Mesodermal cell (in vitro differentiated cells): Measurements from ENCODE around the gene SLC3A2.

Experiments
- H3K27ac ChIP-seq: 2 replicates; pipeline ENCODE4 v1.7.0; 2013; ENCODE audit warnings: mild to moderate bottlenecking, low read depth, low read length, moderate library complexity; ENCODE audit not compliant: severe bottlenecking
- H3K36me3 ChIP-seq: 2 replicates; pipeline ENCODE4 v1.7.1; 2013; ENCODE audit warnings: mild to moderate bottlenecking, low read length, moderate library complexity; ENCODE audit not compliant: control insufficient read depth, insufficient read depth
- H3K4me1 ChIP-seq: one replicate; pipeline ENCODE4 v1.7.1; 2013; ENCODE audit warnings: mild to moderate bottlenecking, low read length; ENCODE audit not compliant: insufficient read depth, control insufficient read depth, poor library complexity, severe bottlenecking
- H3K4me3 ChIP-seq: 2 replicates; pipeline ENCODE4 v1.7.0; 2013; ENCODE audit warnings: low read length, control low read depth, mild to moderate bottlenecking; ENCODE audit not compliant: insufficient read depth, poor library complexity, severe bottlenecking; ENCODE audit errors: extremely low read depth
- H3K9me3 ChIP-seq: 2 replicates; pipeline ENCODE4 v1.7.1; 2013; ENCODE audit warnings: mild to moderate bottlenecking, low read length, moderate library complexity; ENCODE audit not compliant: control insufficient read depth
- WGBS, 2 experiments: methylation state at CpG; one replicate each; pipeline ENCODE4 v1.1.5; 2013; ENCODE audit warnings: missing lambda C conversion rate in 2 of 2; ENCODE audit not compliant: insufficient coverage in 2 of 2; 5-methylcytosine and 5-hydroxymethylcytosine counted together

SLC3A2 gene

DNA sequence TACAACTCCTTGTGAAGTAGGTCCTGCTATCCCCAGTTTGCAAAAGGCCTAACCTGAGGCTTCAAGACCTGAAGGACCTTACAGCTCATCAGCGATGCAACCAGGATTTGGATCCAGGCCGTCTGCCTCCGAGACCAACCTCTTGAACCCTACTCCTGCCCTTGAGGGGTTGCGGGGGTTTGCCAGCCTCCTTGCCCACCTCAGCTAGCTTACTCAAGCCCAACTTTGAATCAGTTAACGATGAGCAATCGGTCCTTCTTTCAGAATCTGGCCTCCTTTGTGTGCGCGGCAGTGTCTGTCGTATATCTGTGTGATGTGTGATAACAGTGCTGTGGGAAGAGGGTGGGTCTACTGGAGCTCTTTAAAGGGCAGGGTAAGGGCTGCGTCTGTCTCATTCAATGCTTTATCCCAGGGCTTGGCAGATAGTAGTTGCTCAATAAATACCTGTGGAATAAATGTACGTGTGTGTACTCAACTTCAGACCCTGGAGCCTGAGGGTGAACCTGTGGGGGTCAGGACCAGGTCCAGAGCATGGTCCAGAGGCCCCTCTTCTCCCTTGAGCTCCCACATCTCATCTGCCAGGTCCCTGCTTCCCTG is 37.3 kb downstream of the SLC3A2 start:
- Histone ChIP-seq H3K4me3 (no peak overlapping the region), H3K9me3 (no peaks in the 10 kb centered on the region), H3K36me3 (no peaks in the 10 kb centered on the region), H3K27ac (no peak overlapping the region), H3K4me1 (peaks cover 15% of the 10 kb centered on the region)
- WGBS, 2 experiments, result 92 to 99% methylated on average over 10 to 11 of the region's 11 CpGs

DNA sequence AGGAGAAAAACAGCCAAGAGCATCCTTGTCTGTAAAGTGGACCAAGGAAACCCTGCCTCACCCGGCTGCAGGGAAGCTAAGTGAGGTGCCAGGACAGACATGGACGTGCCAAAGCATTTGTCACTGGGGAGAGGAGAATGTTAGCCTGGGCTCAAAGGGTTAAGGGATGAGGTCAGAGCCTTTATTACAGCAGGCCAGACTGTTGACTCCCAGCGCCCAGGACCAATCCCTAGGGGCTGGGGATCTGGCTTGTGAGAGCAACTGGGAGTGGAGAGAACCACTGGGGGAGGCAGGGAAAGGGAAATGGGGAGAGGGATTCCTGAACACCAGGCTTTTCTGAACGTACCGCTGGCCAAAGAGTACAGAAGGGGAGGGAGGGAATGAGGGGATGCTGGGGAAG is 37.8 kb downstream of the SLC3A2 start:
- 50 to 52% methylated on average over 5 of the region's 5 CpGs for WGBS, 2 experiments
- Histone ChIP-seq H3K4me1 (peaks cover 15% of the 10 kb centered on the region), H3K27ac (no peak overlapping the region), H3K36me3 (no peaks in the 10 kb centered on the region), H3K4me3 (no peak overlapping the region), H3K9me3 (no peaks in the 10 kb centered on the region)

DNA sequence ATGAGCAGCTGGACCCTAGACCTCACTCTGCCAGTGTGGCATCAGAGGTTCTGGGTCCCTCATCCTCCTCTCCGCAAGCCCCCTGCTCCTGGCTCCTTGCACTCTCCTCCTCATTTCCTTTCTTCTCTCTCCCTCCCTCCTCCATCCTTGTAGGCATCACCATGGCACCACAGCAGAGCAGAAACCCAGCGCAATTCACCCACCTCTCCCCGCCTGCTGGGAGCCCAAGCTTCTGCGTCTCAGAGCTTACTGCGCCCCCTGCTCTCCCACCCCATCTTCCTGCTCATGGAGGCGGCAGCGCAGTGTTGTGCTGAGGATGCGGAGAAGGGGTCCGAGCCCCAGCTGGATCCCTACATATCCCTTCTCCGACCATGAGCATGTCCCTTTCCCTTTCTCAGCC is 38.8 kb downstream of the SLC3A2 start:
- H3K36me3 ChIP-seq, result no peaks in the 10 kb centered on the region
- H3K9me3 ChIP-seq, result no peaks in the 10 kb centered on the region
- H3K4me1 ChIP-seq, result peaks cover 15% of the 10 kb centered on the region
- H3K27ac ChIP-seq, result no peak overlapping the region
- WGBS, 2 experiments, result 86% methylated on average over 6 to 9 of the region's 10 CpGs
- no peak overlapping the region for H3K4me3 ChIP-seq

DNA sequence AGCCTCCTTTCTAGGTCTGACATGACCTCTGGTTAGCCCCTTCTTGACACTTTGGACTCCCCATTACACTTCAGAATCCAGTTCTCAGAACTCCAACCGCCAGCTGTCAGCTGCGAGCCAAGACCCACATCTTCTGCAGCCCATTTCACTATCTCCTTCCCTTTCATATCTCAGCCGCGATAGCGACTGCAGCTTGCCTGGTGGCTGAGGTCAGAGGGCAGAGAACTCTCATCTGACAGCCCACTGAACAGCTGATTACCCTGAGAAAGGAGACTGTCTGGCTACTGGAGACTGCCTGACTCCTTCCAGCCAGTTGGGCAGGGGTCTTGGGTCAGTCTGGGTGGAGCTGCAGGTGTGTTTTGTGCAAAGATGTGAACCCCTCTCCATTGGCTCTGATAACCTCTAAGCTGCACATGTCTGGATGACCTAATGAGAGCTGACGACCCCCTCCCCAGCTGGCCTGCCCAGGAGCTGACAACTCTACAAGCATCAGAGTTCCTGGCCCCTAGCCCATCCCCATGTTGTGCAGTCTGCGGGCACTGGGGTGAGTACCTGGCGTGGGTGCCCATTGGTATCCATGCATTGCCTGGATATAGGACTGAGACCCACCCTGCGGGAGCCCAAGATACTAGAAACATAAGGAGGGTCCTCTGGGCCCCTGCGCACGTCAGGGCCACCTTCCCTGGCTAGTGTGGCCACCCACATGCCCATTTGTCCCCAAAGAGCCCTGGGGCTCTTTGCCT is 39.4 kb downstream of the SLC3A2 start:
- WGBS, 2 experiments, result 73 to 96% methylated on average over 11 of the region's 11 CpGs
- peaks cover 15% of the 10 kb centered on the region for H3K4me1 ChIP-seq

DNA sequence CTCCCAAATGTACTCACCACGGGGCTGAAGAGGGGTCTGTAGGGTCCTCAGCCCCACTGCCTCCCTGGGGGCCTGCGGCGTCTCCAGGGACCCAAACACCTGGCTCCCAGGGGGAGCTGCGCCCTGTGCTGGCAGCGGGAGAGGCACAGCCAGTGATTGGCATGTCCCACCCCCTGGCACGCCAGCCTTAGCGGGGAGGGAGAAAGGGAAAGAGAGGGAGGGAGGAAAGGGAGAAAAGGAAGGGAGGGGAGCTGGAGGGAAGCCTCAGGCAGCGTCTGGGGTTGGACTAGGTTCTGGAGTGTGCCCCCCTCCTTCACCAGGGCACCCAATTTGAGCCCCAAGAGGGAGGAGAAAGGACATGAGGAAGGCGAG is 40.5 kb downstream of the SLC3A2 start, which contains the start of gene CHRM1:
CHRM1 (minus strand) TSS at position 163 of the 372 bp plus-strand sequence. CDS start 10,263 bp downstream, outside the sequence.
- H3K27ac ChIP-seq, result no peak within 1 kb of the TSS
- H3K4me3 ChIP-seq, result no peak within 1 kb of the TSS
- peaks cover 23% of the 10 kb centered on the region for H3K4me1 ChIP-seq
- H3K9me3 ChIP-seq, result no peaks in the 10 kb centered on the region
- no peaks in the 10 kb centered on the region for H3K36me3 ChIP-seq
- WGBS, 2 experiments, result 63 to 80% methylated on average over 4 to 7 of the region's 9 CpGs

More for the DNA sequence above, 39.4 kb downstream of the SLC3A2 start:
- H3K36me3 ChIP-seq, result no peaks in the 10 kb centered on the region
- H3K4me3 ChIP-seq, result no peak overlapping the region
- no peak overlapping the region for H3K27ac ChIP-seq
- H3K9me3 ChIP-seq, result no peaks in the 10 kb centered on the region

DNA sequence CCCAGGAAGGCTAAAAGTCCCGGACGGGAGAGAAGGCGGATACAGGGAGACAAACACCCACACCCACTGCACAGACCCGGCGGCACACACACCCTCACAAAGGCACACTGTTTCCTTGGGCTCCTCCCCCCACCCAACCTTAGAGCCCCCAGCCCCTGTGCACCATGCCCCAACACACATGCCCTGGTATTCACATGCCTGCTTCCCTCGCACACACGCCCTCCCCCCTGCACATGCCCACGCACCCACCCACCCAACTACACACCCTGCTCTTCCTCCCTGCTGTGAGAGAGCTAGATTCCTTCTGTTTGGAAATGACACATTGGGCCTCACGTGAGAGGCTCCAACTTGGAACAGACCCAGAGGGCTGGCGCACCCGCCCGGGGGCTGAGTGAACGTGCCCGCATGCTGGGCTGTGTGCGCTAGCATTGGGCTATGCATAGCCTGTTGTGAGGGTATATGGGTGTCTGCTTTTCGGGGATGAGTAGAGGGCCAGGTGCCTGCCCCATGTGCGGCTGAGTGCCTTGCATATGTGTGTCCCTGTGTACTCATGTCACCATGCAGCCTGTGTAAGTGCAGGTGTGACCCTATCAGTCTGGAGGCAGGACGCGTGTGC is 41.0 kb downstream of the SLC3A2 start:
- no peaks in the 10 kb centered on the region for H3K36me3 ChIP-seq
- H3K27ac ChIP-seq, result no peak overlapping the region
- H3K4me1 ChIP-seq, result peaks cover 23% of the 10 kb centered on the region
- H3K4me3 ChIP-seq, result no peak overlapping the region
- WGBS, 2 experiments, result 82 to 86% methylated on average over 13 to 16 of the region's 19 CpGs
- H3K9me3 ChIP-seq, result no peaks in the 10 kb centered on the region

DNA sequence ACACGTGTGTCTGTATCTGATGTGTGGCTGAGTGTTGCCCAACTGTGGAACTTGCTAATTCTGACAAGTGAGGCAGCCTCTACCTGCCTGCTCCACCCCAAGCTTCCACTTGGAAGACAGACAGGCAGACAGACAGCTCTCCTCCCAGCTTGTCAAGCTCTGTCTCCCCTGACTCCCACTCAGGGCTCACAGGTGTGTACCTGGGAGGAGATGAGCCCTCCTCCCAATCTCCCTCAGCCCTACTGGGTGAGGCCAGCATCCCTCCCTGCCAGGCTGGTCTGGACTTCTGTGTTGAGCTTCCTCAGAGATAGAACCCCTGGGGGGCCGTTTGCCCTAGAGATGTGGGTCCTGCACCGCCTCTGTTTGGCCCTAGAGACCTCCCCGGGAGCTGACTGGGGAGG is 41.5 kb downstream of the SLC3A2 start:
- Histone ChIP-seq H3K4me3 (no peak overlapping the region), H3K9me3 (no peaks in the 10 kb centered on the region), H3K27ac (no peak overlapping the region), H3K4me1 (peaks cover 23% of the 10 kb centered on the region), H3K36me3 (no peaks in the 10 kb centered on the region)
- 83 to 86% methylated on average over 2 to 4 of the region's 4 CpGs for WGBS, 2 experiments

DNA sequence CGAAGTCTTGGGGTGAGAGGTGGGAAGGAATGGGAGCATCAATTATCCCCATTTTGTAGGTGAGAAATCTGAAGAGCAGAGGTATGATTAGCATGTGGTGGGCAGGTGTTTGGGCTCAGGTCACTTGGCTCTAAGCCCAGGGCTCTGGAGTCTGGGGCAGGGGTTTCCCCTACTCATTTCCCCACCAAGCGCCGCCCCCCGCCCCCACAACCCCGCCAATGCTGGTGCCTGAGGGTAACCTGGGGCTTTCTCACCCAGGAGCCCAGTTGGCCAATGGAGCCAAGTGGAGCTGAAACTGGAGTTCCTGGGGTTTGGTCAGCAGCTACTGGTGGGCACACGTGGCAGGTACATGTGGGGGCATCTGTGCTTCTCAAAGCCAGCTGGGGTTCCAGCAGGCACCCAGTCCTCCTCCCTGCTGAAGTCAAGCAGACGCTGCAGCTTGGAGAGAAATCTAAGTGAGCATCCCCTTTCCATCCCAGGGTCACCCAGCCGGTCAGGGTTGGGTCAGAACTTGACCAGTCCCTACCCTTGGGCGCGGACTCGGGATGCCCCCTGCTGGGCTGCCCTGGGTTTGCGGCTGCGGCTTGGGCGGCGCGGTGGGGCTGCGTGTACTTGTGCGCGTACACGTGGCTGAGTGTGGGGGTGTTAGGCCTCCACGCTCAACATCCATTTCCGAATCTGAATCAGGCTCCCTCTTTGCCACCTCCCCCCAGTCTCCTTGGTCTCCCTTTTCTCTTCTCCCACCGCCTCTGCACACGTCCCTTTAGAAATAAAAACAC is 42.1 kb downstream of the SLC3A2 start:
- 47 to 90% methylated on average over 3 to 16 of the region's 24 CpGs for WGBS, 2 experiments
- Histone ChIP-seq H3K36me3 (no peaks in the 10 kb centered on the region), H3K4me1 (peaks cover 23% of the 10 kb centered on the region), H3K4me3 (no peak overlapping the region), H3K9me3 (no peaks in the 10 kb centered on the region), H3K27ac (no peak overlapping the region)

DNA sequence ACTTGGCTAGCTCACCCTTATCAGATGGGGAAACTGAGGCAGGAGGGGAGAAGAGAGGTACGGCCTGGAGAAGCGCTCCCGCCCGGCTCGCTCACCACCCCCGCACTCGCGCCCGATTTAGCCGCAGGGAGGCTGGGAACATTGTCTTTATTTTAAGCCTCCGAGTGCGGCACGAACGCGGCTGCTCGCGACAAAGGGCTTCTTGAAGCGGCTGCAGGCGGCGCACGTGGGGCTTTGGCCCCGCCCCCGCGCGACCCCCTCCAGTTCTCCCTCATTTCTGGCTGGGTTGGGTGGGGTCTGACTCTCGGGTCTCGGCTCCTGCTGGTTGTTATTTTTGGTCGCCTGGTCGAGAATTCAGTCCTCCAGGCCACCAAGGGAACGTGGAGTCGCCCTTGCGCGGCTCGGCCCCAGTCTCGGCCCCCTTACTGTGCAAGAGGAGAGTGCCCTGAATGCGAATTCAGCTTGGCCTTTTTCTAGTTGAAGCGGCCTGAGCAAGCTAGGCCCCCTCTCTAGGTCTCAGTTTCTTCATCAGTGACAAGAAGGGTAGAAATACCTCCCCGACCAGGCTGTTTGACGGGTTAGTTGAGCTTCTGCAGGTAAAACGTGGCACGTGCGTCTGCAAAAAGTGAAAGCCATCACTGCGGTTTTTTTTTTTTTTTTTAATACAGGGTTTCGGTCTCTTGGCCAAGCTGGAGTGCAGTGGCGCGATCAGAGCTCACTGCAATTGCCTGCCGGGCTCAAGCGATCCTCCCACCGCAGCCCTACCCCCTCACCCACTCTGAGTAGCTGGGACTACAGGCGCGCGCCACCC is 43.1 kb downstream of the SLC3A2 start:
- H3K9me3 ChIP-seq, result no peaks in the 10 kb centered on the region
- peaks cover 18% of the 10 kb centered on the region for H3K4me1 ChIP-seq
- 6% methylated on average over 34 to 36 of the region's 52 CpGs for WGBS, 2 experiments
- H3K36me3 ChIP-seq, result no peaks in the 10 kb centered on the region
- peak overlapping the region; percentile 25 for H3K4me3 ChIP-seq
- no peak overlapping the region for H3K27ac ChIP-seq

DNA sequence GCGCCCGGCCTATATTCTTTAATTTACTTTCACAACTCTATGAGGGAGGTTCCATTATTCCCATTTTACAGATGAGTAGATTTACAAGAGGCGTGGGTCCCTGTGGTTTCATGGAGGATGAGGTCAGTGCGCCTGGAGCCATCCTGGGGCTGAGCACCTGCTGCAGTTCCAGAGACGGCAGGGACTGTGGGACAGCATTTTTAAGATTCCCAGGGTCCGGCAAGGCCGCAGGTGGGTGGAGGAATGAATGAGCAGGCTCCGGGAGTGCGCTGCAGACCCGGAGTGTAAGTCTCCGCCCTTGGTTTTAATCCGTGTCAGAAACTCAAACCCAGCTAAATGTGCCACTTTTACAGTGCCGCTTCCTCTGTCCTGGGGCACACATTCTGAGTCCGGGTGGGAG is 44.6 kb downstream of the SLC3A2 start:
- H3K9me3 ChIP-seq, result no peaks in the 10 kb centered on the region
- no peaks in the 10 kb centered on the region for H3K36me3 ChIP-seq
- no peak overlapping the region for H3K27ac ChIP-seq
- H3K4me1 ChIP-seq, result peaks cover 8% of the 10 kb centered on the region
- peak overlapping the region; percentile 28 for H3K4me3 ChIP-seq
- 12 to 13% methylated on average over 7 to 10 of the region's 14 CpGs for WGBS, 2 experiments
